GM12875 (cell line): ENCODE measurements around the gene MOGAT1.
"Not testable (repeated sequence)": the region's sequence is repeated elsewhere in the genome, so short reads cannot be mapped to it uniquely, and the experiment has no call there.

Source experiments
- H3K4me3 ChIP-seq: one replicate; pipeline ENCODE4 v1.5.1; 2011; ENCODE audit warnings: low read depth, low read length, control low read depth
- TF ChIP-seq, protein P1 (sequence below): IDR thresholded peaks from 2 replicates; pipeline ENCODE4 v1.5.1; 2011; ENCODE audit warnings: low read depth, mild to moderate bottlenecking, control low read depth, inconsistent platforms, low read length, moderate library complexity, borderline replicate concordance; ENCODE audit not compliant: insufficient read depth

MOGAT1 gene

DNA sequence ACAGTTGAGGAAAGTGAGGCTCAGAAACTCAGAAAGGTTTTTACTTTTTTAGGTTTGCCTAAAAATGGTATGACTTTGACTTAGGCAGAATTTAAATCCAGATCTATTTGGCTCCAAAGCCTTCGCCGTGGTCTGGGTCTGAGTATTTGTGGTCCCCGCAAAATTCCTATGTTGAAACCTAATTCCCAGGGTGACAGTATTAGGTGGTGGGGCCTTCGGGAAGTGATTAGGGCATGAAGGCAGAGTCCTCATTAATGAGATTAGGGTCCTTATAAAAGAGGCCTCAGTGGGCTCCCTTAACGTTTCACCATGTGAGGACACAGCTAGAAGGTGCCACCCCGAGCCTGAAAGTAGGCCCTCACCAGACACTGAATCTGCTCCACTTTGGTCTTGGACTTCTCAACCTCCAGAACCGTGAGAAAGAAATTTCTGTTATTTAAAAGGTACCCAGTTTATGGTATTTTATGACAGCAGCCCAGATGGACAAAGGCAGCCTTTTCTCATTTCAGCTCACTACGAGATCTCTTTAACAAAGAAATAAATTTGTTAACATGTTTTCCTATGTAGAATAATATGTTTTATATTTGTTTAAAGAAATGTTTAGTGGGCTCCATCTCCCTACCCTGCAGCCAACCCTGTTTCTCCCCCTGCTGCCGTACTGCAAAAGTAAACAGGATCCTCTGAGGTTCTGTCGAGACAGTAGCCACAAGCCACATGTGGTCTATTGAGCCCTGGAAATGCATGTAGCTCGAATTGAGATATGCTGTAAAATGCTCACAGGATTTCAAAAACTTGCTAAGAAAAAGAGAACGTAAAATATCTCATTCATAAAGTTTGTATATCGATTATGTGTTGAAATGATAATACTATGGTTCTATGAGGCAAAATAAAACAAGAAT, 80.6 kb downstream of the MOGAT1 start:
- TF ChIP-seq, protein P1, sequence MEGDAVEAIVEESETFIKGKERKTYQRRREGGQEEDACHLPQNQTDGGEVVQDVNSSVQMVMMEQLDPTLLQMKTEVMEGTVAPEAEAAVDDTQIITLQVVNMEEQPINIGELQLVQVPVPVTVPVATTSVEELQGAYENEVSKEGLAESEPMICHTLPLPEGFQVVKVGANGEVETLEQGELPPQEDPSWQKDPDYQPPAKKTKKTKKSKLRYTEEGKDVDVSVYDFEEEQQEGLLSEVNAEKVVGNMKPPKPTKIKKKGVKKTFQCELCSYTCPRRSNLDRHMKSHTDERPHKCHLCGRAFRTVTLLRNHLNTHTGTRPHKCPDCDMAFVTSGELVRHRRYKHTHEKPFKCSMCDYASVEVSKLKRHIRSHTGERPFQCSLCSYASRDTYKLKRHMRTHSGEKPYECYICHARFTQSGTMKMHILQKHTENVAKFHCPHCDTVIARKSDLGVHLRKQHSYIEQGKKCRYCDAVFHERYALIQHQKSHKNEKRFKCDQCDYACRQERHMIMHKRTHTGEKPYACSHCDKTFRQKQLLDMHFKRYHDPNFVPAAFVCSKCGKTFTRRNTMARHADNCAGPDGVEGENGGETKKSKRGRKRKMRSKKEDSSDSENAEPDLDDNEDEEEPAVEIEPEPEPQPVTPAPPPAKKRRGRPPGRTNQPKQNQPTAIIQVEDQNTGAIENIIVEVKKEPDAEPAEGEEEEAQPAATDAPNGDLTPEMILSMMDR: no peak
- no peak overlapping the region for H3K4me3 ChIP-seq

DNA sequence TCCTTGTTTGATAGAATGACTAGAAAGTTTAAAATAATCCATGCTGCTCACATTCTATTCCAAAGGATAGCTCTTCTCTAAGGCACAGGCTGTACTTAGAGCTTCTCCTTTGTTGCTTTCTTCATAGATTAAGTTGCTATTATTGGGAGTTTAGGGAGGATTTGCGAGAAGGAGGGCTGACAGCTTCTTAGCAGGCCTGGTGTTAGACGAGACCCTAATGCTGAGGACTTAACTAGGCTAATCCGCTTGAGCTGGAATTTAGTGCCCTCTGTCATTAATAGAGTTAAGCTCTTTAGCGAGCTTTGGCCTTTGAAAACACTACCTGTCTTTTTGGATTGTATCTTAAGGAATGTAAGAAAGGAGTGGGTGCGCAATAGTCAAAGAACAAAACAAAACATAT, 81.3 kb downstream of the MOGAT1 start:
- no peak overlapping the region for H3K4me3 ChIP-seq
- TF ChIP-seq, protein P1: no peak

DNA sequence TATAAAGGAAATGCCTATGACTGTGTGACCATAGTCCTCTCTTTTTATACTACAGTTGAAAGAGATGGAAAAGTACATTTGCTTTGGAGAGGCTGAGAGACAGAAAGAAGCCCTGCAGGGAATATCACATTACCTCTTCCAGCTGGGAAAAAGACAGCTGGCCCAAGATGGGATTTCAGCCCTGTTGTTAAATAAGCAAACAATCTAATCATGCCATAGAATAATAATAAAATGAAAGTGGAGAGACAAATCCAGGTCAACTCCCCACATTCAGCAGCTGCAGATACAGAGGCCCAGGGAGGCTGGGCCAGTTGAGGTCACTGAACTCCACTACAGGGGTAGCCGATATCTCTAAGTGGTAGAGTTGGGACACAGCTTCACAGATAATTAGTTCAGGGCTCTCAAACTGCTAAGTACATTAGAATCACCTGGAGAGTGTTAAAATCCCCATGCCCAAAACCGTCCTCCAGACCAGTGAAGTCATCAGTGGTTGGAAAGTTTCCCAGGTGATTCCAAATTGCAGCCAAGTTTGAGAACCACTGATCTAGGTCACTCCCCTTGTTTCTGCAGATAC, 81.9 kb downstream of the MOGAT1 start:
- H3K4me3 ChIP-seq: no peak overlapping the region
- TF ChIP-seq, protein P1: no peak

DNA sequence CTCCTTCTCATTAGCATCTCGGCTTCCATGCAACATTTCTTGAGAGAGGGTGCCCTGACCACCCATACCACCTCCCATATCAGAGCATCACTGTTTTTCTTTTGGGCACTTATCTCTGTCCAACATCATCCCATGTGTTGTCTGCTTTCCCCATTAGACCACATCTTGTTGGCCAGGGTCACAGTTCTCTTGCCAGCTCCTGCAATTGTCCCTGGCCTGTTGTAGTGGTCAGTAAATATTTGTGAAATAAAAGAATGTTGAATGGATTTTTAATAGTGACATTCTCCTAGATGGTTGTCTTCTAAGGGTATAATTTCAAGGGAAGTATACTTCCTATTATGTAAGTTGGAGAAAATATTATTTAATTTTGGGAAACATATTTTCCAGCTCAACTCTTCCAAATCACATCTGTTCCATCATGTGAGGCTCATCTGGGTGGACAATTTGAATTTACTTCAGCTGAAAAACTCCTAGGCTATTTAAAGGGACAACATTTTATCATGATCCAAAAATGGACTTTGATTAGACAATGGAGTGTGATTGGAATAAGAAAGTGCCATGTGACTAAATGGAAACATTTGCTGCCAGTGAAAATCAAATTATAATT, 83.0 kb downstream of the MOGAT1 start:
- TF ChIP-seq, protein P1: no peak
- H3K4me3 ChIP-seq: no peak overlapping the region

DNA sequence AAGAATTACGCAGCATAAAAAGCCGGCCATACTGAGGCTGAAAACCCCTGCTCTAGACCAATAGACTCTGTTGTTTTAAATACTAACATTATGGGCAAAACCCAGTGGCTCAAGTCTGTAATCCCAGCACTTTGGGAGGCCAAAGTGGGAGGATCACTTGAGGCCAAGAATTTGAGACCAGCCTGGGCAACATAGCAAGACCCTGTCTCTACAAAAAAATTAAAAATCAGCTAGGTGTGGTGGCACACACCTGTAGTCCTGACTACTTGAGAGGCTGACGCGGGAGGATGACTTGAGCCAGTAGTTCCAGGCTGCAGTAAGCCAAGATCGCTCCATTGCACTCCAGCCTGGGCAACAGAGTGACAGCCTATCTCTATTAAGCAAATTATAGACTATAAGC, 84.1 kb downstream of the MOGAT1 start:
- H3K4me3 ChIP-seq: not testable (repeated sequence)

DNA sequence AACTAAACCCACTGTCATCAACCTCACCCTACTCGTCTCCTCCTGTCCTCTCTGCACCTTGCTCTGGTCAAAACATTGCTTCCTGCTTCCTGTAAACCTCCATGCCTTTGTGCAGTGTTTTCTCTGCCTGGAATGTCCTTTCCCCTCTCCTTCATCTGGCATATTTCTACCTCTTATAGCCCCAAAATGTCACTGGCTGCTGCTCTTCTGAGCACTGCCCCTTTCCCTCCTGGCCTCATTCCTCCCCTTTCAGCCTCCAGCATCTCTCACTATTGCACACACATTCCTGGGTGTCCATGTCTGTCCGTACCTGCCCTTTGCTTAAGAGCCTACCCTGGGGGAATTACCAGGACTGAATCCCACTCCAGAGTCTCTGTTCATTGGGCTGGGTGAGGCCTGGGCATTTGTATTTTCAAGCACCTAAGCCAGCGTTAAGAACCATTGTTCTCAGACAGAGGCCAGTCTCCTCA, 84.9 kb downstream of the MOGAT1 start:
- no peak overlapping the region for H3K4me3 ChIP-seq
- TF ChIP-seq, protein P1: no peak

DNA sequence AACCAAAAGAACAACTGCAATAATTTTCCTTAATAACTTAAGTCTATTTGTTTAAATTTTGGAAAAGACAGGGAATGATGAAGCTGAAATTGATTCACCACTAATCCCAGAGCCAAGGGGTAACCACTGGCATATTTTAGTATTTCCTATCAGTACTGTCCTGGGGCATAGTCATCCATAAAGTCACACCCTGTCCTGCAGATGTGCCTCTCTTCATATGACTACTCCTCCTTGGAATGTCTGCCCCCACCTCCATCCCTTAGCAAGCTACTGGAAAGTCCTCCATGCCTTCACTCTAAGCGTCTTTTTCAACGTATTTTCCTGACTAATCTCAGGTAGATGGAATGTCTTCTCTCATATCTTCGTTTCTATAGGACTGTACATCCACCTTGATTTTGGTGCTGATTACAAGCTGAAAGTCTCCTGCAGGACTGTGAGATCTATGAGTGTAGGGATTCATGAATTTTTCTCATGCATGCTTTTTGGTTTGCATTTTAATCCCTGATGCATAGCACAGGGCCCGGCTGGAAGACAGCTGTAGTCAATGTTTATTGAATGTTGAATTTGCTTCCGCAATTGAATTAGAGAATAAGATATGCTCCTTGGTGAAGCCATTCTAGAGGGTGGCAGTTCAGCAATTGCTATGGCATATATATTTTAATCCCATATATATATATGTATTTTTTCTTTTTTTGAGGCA, 85.6 kb downstream of the MOGAT1 start:
- H3K4me3 ChIP-seq: no peak overlapping the region
- TF ChIP-seq, protein P1: no peak
